GM12891 (cell line): ENCODE results near the gene SRL.

ENCODE experiments used
- POLR2A ChIP-seq: IDR thresholded peaks from 2 replicates; pipeline ENCODE4 v1.6.1; 2011; ENCODE audit warnings: low read depth, low read length, control low read depth
- POLR2AphosphoS5 ChIP-seq: IDR thresholded peaks from 2 replicates; pipeline ENCODE4 v1.6.1; 2011; ENCODE audit warnings: low read depth, low read length, control low read depth
- POU2F2 ChIP-seq: IDR thresholded peaks from 2 replicates; pipeline ENCODE4 v1.6.1; 2011; ENCODE audit warnings: low read depth, mild to moderate bottlenecking, control low read depth, low read length, moderate library complexity
- SPI1 ChIP-seq: IDR thresholded peaks from 2 replicates; pipeline ENCODE4 v1.6.1; 2011; ENCODE audit warnings: low read depth, low read length, control low read depth
- TAF1 ChIP-seq: IDR thresholded peaks from 2 replicates; pipeline ENCODE4 v1.6.1; 2011; ENCODE audit warnings: low read depth, low read length, control low read depth

GRCh38 chr16:4207683-4208340 lies 34.1 kb downstream of the SRL start:
- no peak for TF ChIP-seq SPI1
- no peak for TF ChIP-seq POLR2A
- TF ChIP-seq POLR2AphosphoS5: no peak
- TF ChIP-seq TAF1: no peak
- TF ChIP-seq POU2F2: no peak
